Fibroblast of lung (primary cell): Measurements from ENCODE around the gene PSAP.

Experiments
- CTCF ChIP-seq, 2 donors: IDR thresholded peaks in 1 of 2; conservative IDR thresholded peaks in 1 of 2; 1 replicate in 1 of 2; 2 replicates in 1 of 2; pipeline ENCODE4 v1.5.1; 2011 to 2012; ENCODE audit warnings: low read length in 2 of 2, control low read depth in 1 of 2, inconsistent platforms in 1 of 2, low read depth in 1 of 2, mild to moderate bottlenecking in 1 of 2
- EZH2 ChIP-seq: IDR thresholded peaks from 2 replicates; pipeline ENCODE4 v1.5.1; 2012; ENCODE audit warnings: low read length, control low read depth, mild to moderate bottlenecking; ENCODE audit errors: missing control alignments

- TF ChIP-seq CTCF (conservative IDR thresholded peaks at IDR 0.05 in 1 of 2, IDR thresholded peaks at IDR 0.05 in 1 of 2; ENCODE audit: low read depth in 1 of 2, low read length in 2 of 2) (no peak), EZH2 (no peak)
Measured at GRCh38 chr10:71854031-71854430, 3.0 kb upstream of the PSAP start.
